GM06990 (cell line): ENCODE results near the gene CTDP1.

Source experiments
- DNase-seq: peaks from one replicate; pipeline ENCODE4 v3.0.0-alpha.2; 2011; ENCODE audit not compliant: insufficient read length; ENCODE audit errors: extremely low read depth
- H3K27me3 ChIP-seq: replicated peaks from 2 replicates; pipeline ENCODE4 v1.6.0; 2011; ENCODE audit warnings: low read length; ENCODE audit not compliant: control insufficient read depth, insufficient read depth
- H3K36me3 ChIP-seq: 2 replicates; pipeline ENCODE4 v1.5.1; 2011; ENCODE audit warnings: low read length; ENCODE audit not compliant: control insufficient read depth, insufficient read depth
- H3K4me3 ChIP-seq: replicated peaks from 2 replicates; pipeline ENCODE4 v1.5.1; 2011; ENCODE audit warnings: low read depth, mild to moderate bottlenecking, control low read depth, low read length
- TF ChIP-seq, protein P1 (sequence below): IDR thresholded peaks from 2 replicates; pipeline ENCODE4 v1.5.1; 2011; ENCODE audit warnings: low read length, control low read depth, mild to moderate bottlenecking, inconsistent platforms; ENCODE audit not compliant: insufficient read depth, poor library complexity, severe bottlenecking

CTDP1 gene

DNA sequence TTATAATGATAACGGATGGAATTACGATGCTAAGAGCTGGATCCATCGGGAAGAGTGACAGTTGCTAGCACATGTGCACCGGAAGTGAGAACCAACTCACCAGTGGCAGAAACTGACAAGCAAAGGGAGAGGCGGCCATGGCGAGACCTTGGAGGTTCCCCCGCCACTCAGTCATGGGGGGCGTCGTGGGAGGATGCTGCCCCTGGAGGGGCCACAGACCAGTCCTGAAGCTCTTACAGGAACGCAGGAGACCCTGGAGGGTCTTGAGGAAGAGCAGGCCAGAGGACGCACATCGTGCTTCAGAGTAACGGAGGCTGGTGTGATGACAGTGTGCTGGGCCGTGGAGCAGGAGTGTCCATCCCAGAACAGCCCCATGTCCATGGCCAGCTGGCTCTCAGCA, 65.0 kb downstream of the CTDP1 start:
- DNase-seq = no peak
- H3K36me3 ChIP-seq = peaks cover 10% of the 10 kb centered on the region

DNA sequence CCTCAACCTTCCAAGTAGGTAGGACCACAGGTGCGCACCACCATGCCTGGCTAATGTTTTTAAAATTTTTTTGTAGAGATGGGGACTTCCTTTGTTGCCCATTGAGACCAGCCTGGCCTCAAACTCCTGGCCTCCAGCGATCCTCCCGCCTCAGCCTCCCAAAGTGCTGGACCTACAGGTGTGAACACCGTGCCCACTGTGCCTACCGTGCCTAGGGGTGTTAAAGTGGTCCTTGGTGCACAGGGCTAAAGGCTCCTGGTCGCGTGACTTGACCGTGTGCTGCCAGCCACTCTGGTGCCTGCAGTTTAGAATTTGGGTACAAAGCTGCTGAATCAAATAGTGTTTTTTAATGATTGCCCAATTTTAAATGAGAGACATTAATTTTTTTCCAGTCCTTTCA, 67.1 kb downstream of the CTDP1 start:
- H3K36me3 ChIP-seq = peaks cover 10% of the 10 kb centered on the region
- DNase-seq = no peak
- TF ChIP-seq, protein P1, sequence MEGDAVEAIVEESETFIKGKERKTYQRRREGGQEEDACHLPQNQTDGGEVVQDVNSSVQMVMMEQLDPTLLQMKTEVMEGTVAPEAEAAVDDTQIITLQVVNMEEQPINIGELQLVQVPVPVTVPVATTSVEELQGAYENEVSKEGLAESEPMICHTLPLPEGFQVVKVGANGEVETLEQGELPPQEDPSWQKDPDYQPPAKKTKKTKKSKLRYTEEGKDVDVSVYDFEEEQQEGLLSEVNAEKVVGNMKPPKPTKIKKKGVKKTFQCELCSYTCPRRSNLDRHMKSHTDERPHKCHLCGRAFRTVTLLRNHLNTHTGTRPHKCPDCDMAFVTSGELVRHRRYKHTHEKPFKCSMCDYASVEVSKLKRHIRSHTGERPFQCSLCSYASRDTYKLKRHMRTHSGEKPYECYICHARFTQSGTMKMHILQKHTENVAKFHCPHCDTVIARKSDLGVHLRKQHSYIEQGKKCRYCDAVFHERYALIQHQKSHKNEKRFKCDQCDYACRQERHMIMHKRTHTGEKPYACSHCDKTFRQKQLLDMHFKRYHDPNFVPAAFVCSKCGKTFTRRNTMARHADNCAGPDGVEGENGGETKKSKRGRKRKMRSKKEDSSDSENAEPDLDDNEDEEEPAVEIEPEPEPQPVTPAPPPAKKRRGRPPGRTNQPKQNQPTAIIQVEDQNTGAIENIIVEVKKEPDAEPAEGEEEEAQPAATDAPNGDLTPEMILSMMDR = no peak
- H3K4me3 ChIP-seq = no peak overlapping the region
- H3K27me3 ChIP-seq = no peaks in the 10 kb centered on the region

More for the DNA sequence above, 65.0 kb downstream of the CTDP1 start:
- TF ChIP-seq, protein P1 = no peak
- H3K27me3 ChIP-seq = no peaks in the 10 kb centered on the region
- no peak overlapping the region for H3K4me3 ChIP-seq

DNA sequence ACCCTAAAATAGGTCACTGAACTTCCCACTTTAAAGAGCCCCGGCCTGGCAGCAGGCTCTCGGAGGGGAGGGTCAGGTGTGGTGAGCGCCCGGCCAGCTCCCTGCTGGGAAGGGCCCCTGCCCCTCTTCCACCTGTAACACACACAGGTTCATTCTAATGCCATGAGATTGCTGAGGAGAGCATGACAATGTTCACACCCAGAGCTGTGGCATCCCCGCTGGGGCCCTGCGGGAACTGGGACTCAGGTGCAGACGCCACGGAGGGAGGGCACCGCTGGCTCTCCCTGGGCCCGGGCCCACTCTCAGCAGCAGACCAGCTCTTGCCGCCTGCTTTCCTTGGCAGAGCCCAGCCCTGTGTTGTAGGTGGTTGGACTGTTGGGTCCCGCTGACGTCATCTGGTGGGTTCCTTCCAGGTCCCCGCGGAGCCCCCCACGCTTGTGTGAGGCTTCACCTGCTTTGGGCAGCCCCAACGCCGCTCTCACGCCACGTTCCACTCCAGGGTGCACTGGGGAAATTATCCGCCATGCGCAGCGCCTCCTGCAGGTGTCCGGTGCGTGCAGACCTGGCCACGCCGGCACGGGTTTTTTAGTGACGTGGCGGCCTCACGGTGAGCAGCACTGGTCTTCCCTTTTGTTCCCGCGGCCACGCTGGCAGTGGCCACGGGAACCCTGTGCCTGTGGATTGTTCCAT, 67.7 kb downstream of the CTDP1 start:
- Histone ChIP-seq H3K27me3 (no peaks in the 10 kb centered on the region), H3K36me3 (peaks cover 10% of the 10 kb centered on the region), H3K4me3 (no peak overlapping the region)
- TF ChIP-seq, protein P1 = no peak
- DNase-seq = no peak

- H3K36me3 ChIP-seq = peaks cover 13% of the 10 kb centered on the region
- TF ChIP-seq, protein P1 = no peak
- DNase-seq = no peak
Measured at GRCh38 chr18:79748321-79749180, 68.9 kb downstream of the CTDP1 start.

GRCh38 chr18:79749251-79750191, 69.9 kb downstream of the CTDP1 start:
- no peak for DNase-seq
- H3K36me3 ChIP-seq = peaks cover 19% of the 10 kb centered on the region
- no peak overlapping the region for H3K4me3 ChIP-seq
- TF ChIP-seq, protein P1 = no peak
- H3K27me3 ChIP-seq = no peaks in the 10 kb centered on the region

More at GRCh38 chr18:79748321-79749180, 68.9 kb downstream of the CTDP1 start:
- no peaks in the 10 kb centered on the region for H3K27me3 ChIP-seq
- H3K4me3 ChIP-seq = no peak overlapping the region
